Ovary (tissue), 3 donors: ENCODE measurements around the gene EPHA8.

Experiments used
- CTCF ChIP-seq, 3 donors: fragments of 450-650 bp in 2 of 3; fragments of 200-600 bp in 1 of 3; IDR thresholded peaks; one replicate each; pipeline versions ENCODE4 v1.5.1 to v1.8.0; 2016 to 2022; ENCODE audit warnings: antibody characterized with exemption in 3 of 3, mild to moderate bottlenecking in 1 of 3
- EP300 ChIP-seq: sonication (generic); formaldehyde crosslinking; IDR thresholded peaks from one replicate; pipeline ENCODE4 v1.6.1; 2017; ENCODE audit warnings: antibody characterized with exemption
- POLR2A ChIP-seq: fragments of 450-650 bp; IDR thresholded peaks from one replicate; pipeline ENCODE4 v1.6.1; 2017; ENCODE audit warnings: antibody characterized with exemption, mild to moderate bottlenecking, moderate library complexity
- donor health status: DM: no; HTN: no; CAD: no.

GRCh38 chr1:22633697-22634463, 70.6 kb downstream of the EPHA8 start:
- TF ChIP-seq CTCF (IDR thresholded peaks at IDR 0.05) (no peak), POLR2A (no peak), EP300 (no peak)
